NCI-H1930 (cell line): ENCODE data around the gene RSPRY1.

Experiments
- DNase-seq, 2 experiments: peaks; one replicate each; lab custom pipeline; 2025; lab: John Stamatoyannopoulos, UW

The RSPRY1 gene

GRCh38 chr16:57152096-57153093 is 33.7 kb upstream of the RSPRY1 start:
- no peak for DNase-seq

- DNase-seq, result no peak
These were observed 32.3 kb upstream of the RSPRY1 start for GRCh38 chr16:57153841-57154240.

GRCh38 chr16:57155702-57156350 is 30.3 kb upstream of the RSPRY1 start:
- DNase-seq, result no peak

GRCh38 chr16:57156351-57156703 is 29.8 kb upstream of the RSPRY1 start:
- DNase-seq, result no peak

GRCh38 chr16:57157533-57157932 is 28.6 kb upstream of the RSPRY1 start:
- no peak for DNase-seq

- no peak for DNase-seq
These were observed 26.7 kb upstream of the RSPRY1 start for GRCh38 chr16:57159447-57159846.

- no peak for DNase-seq
These were observed 22.3 kb upstream of the RSPRY1 start for GRCh38 chr16:57163842-57164241.

GRCh38 chr16:57165483-57165882 is 20.6 kb upstream of the RSPRY1 start:
- no peak for DNase-seq

- no peak for DNase-seq
These were observed 20.2 kb upstream of the RSPRY1 start for GRCh38 chr16:57165938-57166337.

- no peak for DNase-seq
These were observed 19.7 kb upstream of the RSPRY1 start for GRCh38 chr16:57166451-57166850.

GRCh38 chr16:57166951-57167350 is 19.2 kb upstream of the RSPRY1 start:
- no peak for DNase-seq

- no peak for DNase-seq
These were observed 18.6 kb upstream of the RSPRY1 start for GRCh38 chr16:57167538-57167937.

GRCh38 chr16:57167953-57168352 is 18.2 kb upstream of the RSPRY1 start:
- DNase-seq, result peak in 1 of 2 experiments; percentile 1

- DNase-seq, result no peak
These were observed 16.8 kb upstream of the RSPRY1 start for GRCh38 chr16:57169327-57169726.

GRCh38 chr16:57172721-57173290 is 13.3 kb upstream of the RSPRY1 start:
- no peak for DNase-seq

- DNase-seq, result no peak
These were observed 10.2 kb upstream of the RSPRY1 start for GRCh38 chr16:57175896-57176295.

- DNase-seq, result no peak
These were observed 7.9 kb upstream of the RSPRY1 start for GRCh38 chr16:57178196-57178595.

- no peak for DNase-seq
These were observed 7.3 kb upstream of the RSPRY1 start for GRCh38 chr16:57178793-57179212.

GRCh38 chr16:57179215-57179828 is 6.8 kb upstream of the RSPRY1 start:
- DNase-seq, result no peak

- DNase-seq, result no peak
These were observed 2.0 kb upstream of the RSPRY1 start for GRCh38 chr16:57184113-57184512.

- DNase-seq, result no peak
These were observed 1.2 kb upstream of the RSPRY1 start for GRCh38 chr16:57184887-57185445.

- no peak for DNase-seq
These were observed 634 bp upstream of the RSPRY1 start for GRCh38 chr16:57185446-57185944.
